Loucy (cell line): ENCODE results near the gene TRIM37.

Source experiments
- H2AFZ ChIP-seq: fragments of 200-600 bp; sonication (generic); 2 replicates; pipeline ENCODE4 v1.6.0; 2016; ENCODE audit warnings: antibody characterized with exemption, mild to moderate bottlenecking, low read length, moderate library complexity
- H3F3A ChIP-seq: fragments of 200-600 bp; 2 replicates; pipeline ENCODE4 v1.6.0; 2016; ENCODE audit warnings: antibody characterized with exemption, low read depth, mild to moderate bottlenecking
- H3K27me3 ChIP-seq: fragments of 200-600 bp; sonication (generic); 2 replicates; pipeline ENCODE4 v1.6.1; 2014; ENCODE audit warnings: low read length, mild to moderate bottlenecking; ENCODE audit not compliant: insufficient read depth, poor library complexity, severe bottlenecking
- H3K36me3 ChIP-seq: fragments of 200-600 bp; sonication (generic); 2 replicates; pipeline ENCODE4 v1.6.1; 2016; ENCODE audit warnings: low read length; ENCODE audit not compliant: insufficient read depth
- H3K4me1 ChIP-seq: fragments of 200-600 bp; sonication (generic); 2 replicates; pipeline ENCODE4 v1.5.1; 2014; ENCODE audit warnings: low read length, mild to moderate bottlenecking; ENCODE audit not compliant: insufficient read depth, poor library complexity, severe bottlenecking
- H3K4me2 ChIP-seq: fragments of 200-600 bp; sonication (generic); 2 replicates; pipeline ENCODE4 v1.6.0; 2014; ENCODE audit warnings: antibody characterized with exemption, low read length, low read depth, mild to moderate bottlenecking; ENCODE audit not compliant: poor library complexity, severe bottlenecking
- H3K4me3 ChIP-seq: fragments of 200-600 bp; sonication (generic); 2 replicates; pipeline ENCODE4 v1.5.1; 2014; ENCODE audit warnings: low read length, mild to moderate bottlenecking, mixed read lengths; ENCODE audit not compliant: poor library complexity, severe bottlenecking
- H3K79me2 ChIP-seq: fragments of 200-600 bp; sonication (generic); 2 replicates; pipeline ENCODE4 v1.6.1; 2014; ENCODE audit warnings: low read length; ENCODE audit not compliant: insufficient read depth
- H3K9ac ChIP-seq: fragments of 200-600 bp; sonication (generic); 2 replicates; pipeline ENCODE4 v1.6.0; 2014; ENCODE audit warnings: mild to moderate bottlenecking, low read depth, low read length, moderate library complexity; ENCODE audit not compliant: poor library complexity, severe bottlenecking
- H3K9me2 ChIP-seq: fragments of 200-600 bp; sonication (generic); replicated peaks from 2 replicates; pipeline ENCODE4 v1.6.1; 2016; ENCODE audit warnings: low read depth, low read length, mixed read lengths
- H3K9me3 ChIP-seq: fragments of 200-600 bp; sonication (generic); 2 replicates; pipeline ENCODE4 v1.6.1; 2014; ENCODE audit warnings: mild to moderate bottlenecking, antibody characterized with exemption, low read length, low read depth; ENCODE audit not compliant: insufficient read depth
- H4K20me1 ChIP-seq: fragments of 200-600 bp; sonication (generic); 2 replicates; pipeline ENCODE4 v1.6.0; 2014; ENCODE audit warnings: antibody characterized with exemption, low read length, mild to moderate bottlenecking; ENCODE audit not compliant: insufficient read depth, poor library complexity, severe bottlenecking
- CTCF ChIP-seq: fragments of 200-600 bp; sonication (generic); conservative IDR thresholded peaks from 2 replicates; pipeline ENCODE4 v1.5.1; 2014; ENCODE audit warnings: mild to moderate bottlenecking, antibody characterized with exemption, low read length
- EZH2phosphoT487 ChIP-seq: fragments of 200-600 bp; IDR thresholded peaks from 2 replicates; pipeline ENCODE4 v1.6.1; 2018; ENCODE audit warnings: antibody characterized with exemption, mild to moderate bottlenecking, moderate library complexity, borderline replicate concordance

The TRIM37 gene

GRCh38 chr17:59046192-59046591 is 60.5 kb downstream of the TRIM37 start:
- Histone ChIP-seq H3K27me3 (no peaks in the 10 kb centered on the region), H3K36me3 (peaks cover 58% of the 10 kb centered on the region; the same call in 1 of the 2 replicates), H2AFZ (no peak overlapping the region), H3K9me3 (no peaks in the 10 kb centered on the region), H3K4me2 (no peak overlapping the region), H3K4me1 (no peaks in the 10 kb centered on the region), H4K20me1 (no peaks in the 10 kb centered on the region), H3K9ac (no peak overlapping the region), H3F3A (no peaks in the 10 kb centered on the region), H3K79me2 (no peaks in the 10 kb centered on the region), H3K4me3 (no peak overlapping the region), H3K9me2 (no peaks in the 10 kb centered on the region)
- TF ChIP-seq EZH2phosphoT487, result no peak
- TF ChIP-seq CTCF, result no peak

- Histone ChIP-seq H3K4me1 (no peaks in the 10 kb centered on the region), H3K79me2 (no peaks in the 10 kb centered on the region), H4K20me1 (no peaks in the 10 kb centered on the region), H3K9ac (no peak overlapping the region), H3K4me2 (no peak overlapping the region), H3K36me3 (peaks cover 60% of the 10 kb centered on the region; the same call in 1 of the 2 replicates), H2AFZ (no peak overlapping the region), H3F3A (no peaks in the 10 kb centered on the region), H3K9me2 (no peaks in the 10 kb centered on the region), H3K27me3 (no peaks in the 10 kb centered on the region), H3K4me3 (no peak overlapping the region), H3K9me3 (no peaks in the 10 kb centered on the region)
- TF ChIP-seq EZH2phosphoT487 (no peak), CTCF (no peak)
These were observed 67.9 kb downstream of the TRIM37 start for GRCh38 chr17:59038734-59039133.

GRCh38 chr17:59037960-59038359 is 68.7 kb downstream of the TRIM37 start:
- Histone ChIP-seq H3K4me1 (no peaks in the 10 kb centered on the region), H2AFZ (no peak overlapping the region), H4K20me1 (no peaks in the 10 kb centered on the region), H3K9ac (no peak overlapping the region), H3K36me3 (peaks cover 53% of the 10 kb centered on the region; the same call in 1 of the 2 replicates), H3K9me3 (no peaks in the 10 kb centered on the region), H3K4me3 (no peak overlapping the region), H3K79me2 (no peaks in the 10 kb centered on the region), H3K9me2 (no peaks in the 10 kb centered on the region), H3K4me2 (no peak overlapping the region), H3F3A (no peaks in the 10 kb centered on the region), H3K27me3 (no peaks in the 10 kb centered on the region)
- TF ChIP-seq CTCF (no peak), EZH2phosphoT487 (no peak)
